DOHH2 (cell line): ENCODE data around the gene CEP44.

Experiments used
- H3F3A ChIP-seq: fragments of 200-600 bp; sonication (generic), shearing (Covaris generic); 2 replicates; pipeline ENCODE4 v1.6.0; 2016; ENCODE audit warnings: antibody characterized with exemption, mild to moderate bottlenecking; ENCODE audit not compliant: control insufficient read depth, insufficient read depth
- H3K27ac ChIP-seq: fragments of 200-600 bp; sonication (generic); 2 replicates; pipeline ENCODE4 v1.5.1; 2014; ENCODE audit warnings: low read depth, mild to moderate bottlenecking, low read length, moderate library complexity
- H3K27me3 ChIP-seq: fragments of 200-600 bp; sonication (generic); 2 replicates; pipeline ENCODE4 v1.6.1; 2014; ENCODE audit warnings: mild to moderate bottlenecking, low read length, mixed read lengths; ENCODE audit not compliant: control insufficient read depth
- H3K36me3 ChIP-seq: fragments of 200-600 bp; sonication (generic); 2 replicates; pipeline ENCODE4 v1.6.1; 2014; ENCODE audit warnings: mild to moderate bottlenecking, low read length, moderate library complexity, mixed read lengths; ENCODE audit not compliant: control insufficient read depth
- H3K4me1 ChIP-seq: fragments of 200-600 bp; sonication (generic); 2 replicates; pipeline ENCODE4 v1.6.1; 2014; ENCODE audit warnings: mild to moderate bottlenecking, low read length, mixed read lengths; ENCODE audit not compliant: control insufficient read depth
- H3K4me2 ChIP-seq: fragments of 200-600 bp; sonication (generic); 2 replicates; pipeline ENCODE4 v1.6.0; 2014; ENCODE audit warnings: mild to moderate bottlenecking, low read length, moderate library complexity
- H3K4me3 ChIP-seq: fragments of 200-600 bp; sonication (generic); 2 replicates; pipeline ENCODE4 v1.5.1; 2014; ENCODE audit warnings: mild to moderate bottlenecking, low read length, mixed read lengths
- H3K79me2 ChIP-seq: fragments of 200-600 bp; sonication (generic); 2 replicates; pipeline ENCODE4 v1.6.1; 2014; ENCODE audit warnings: mild to moderate bottlenecking, low read length, mixed read lengths; ENCODE audit not compliant: control insufficient read depth
- H3K9me2 ChIP-seq: fragments of 200-600 bp; sonication (generic); replicated peaks from 2 replicates; pipeline ENCODE4 v1.6.1; 2014; ENCODE audit warnings: mild to moderate bottlenecking, low read length, mixed read lengths; ENCODE audit not compliant: control insufficient read depth
- H3K9me3 ChIP-seq: fragments of 200-600 bp; sonication (generic); 2 replicates; pipeline ENCODE4 v1.6.1; 2014; ENCODE audit warnings: antibody characterized with exemption, low read length, mixed read lengths; ENCODE audit not compliant: control insufficient read depth, insufficient read depth
- H4K20me1 ChIP-seq: fragments of 200-600 bp; sonication (generic); 2 replicates; pipeline ENCODE4 v1.6.0; 2014; ENCODE audit warnings: low read depth, mild to moderate bottlenecking, antibody characterized with exemption, low read length, moderate library complexity; ENCODE audit not compliant: control insufficient read depth, insufficient read depth
- EZH2phosphoT487 ChIP-seq: fragments of 200-600 bp; sonication (generic); IDR thresholded peaks from 2 replicates; pipeline ENCODE4 v1.6.1; 2017; ENCODE audit warnings: borderline replicate concordance, mild to moderate bottlenecking, antibody characterized with exemption, low read length, moderate library complexity, mixed read lengths
- TF ChIP-seq, protein P1 (sequence below): fragments of 200-600 bp; sonication (generic); IDR thresholded peaks from one replicate; pipeline ENCODE4 v1.5.1; 2014; ENCODE audit warnings: antibody characterized with exemption, mild to moderate bottlenecking, low read depth, low read length; ENCODE audit not compliant: poor library complexity, severe bottlenecking

The CEP44 gene

DNA sequence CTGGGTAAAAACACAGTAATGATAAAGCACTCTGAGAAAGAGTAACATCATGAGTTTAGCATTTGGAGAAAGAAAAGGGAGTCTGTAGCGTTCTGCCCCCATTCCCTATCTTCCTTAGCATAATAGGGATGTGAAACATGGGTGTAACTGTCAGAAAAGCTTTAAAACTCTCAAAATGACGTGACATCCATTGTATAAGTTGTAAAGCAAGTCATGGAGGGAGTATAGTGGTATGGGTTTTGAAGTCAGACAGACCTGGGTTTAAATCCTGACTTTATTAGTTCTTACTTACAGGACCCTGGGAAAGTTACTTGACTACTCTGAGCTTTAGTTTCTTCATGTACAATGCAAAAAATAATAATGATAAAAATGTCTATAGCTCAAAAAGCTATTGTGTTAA lies 17.3 kb upstream of the CEP44 start:
- H3K9me3 ChIP-seq: no peaks in the 10 kb centered on the region
- H3K4me2 ChIP-seq: no peak overlapping the region
- no peak overlapping the region for H3K4me3 ChIP-seq
- no peaks in the 10 kb centered on the region for H3K36me3 ChIP-seq
- TF ChIP-seq, protein P1, sequence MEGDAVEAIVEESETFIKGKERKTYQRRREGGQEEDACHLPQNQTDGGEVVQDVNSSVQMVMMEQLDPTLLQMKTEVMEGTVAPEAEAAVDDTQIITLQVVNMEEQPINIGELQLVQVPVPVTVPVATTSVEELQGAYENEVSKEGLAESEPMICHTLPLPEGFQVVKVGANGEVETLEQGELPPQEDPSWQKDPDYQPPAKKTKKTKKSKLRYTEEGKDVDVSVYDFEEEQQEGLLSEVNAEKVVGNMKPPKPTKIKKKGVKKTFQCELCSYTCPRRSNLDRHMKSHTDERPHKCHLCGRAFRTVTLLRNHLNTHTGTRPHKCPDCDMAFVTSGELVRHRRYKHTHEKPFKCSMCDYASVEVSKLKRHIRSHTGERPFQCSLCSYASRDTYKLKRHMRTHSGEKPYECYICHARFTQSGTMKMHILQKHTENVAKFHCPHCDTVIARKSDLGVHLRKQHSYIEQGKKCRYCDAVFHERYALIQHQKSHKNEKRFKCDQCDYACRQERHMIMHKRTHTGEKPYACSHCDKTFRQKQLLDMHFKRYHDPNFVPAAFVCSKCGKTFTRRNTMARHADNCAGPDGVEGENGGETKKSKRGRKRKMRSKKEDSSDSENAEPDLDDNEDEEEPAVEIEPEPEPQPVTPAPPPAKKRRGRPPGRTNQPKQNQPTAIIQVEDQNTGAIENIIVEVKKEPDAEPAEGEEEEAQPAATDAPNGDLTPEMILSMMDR: no peak
- no peak for TF ChIP-seq EZH2phosphoT487
- peaks cover 2% of the 10 kb centered on the region; the same call in 1 of the 2 replicates for H3K4me1 ChIP-seq
- no peaks in the 10 kb centered on the region; the same call in 1 of the 2 replicates for H3K79me2 ChIP-seq
- H4K20me1 ChIP-seq: no peaks in the 10 kb centered on the region
- H3K27me3 ChIP-seq: no peaks in the 10 kb centered on the region
- H3K27ac ChIP-seq: no peak overlapping the region
- no peaks in the 10 kb centered on the region for H3K9me2 ChIP-seq
- H3F3A ChIP-seq: no peaks in the 10 kb centered on the region

DNA sequence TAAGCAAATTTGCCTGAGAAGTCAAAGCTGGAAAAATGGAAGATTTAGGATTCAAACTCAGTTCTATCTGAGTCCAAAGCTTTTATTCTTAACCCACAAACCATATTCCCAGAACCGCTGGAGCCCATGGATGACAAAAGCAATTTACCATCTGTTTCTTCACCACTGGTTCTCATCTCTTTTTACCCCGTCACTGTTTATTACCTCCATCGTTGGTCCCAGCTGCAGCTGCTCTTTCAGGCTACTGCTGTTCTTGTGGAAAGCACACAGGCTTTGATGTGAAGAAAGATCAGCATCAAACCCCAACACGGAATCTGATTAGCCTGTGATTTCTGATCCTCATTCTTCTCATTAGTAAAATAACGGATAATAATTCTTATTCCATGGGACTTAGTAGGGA lies 9.8 kb upstream of the CEP44 start:
- Histone ChIP-seq H3F3A (no peaks in the 10 kb centered on the region), H3K36me3 (no peaks in the 10 kb centered on the region), H3K27me3 (no peaks in the 10 kb centered on the region), H3K4me2 (no peak overlapping the region), H3K4me1 (no peaks in the 10 kb centered on the region), H3K9me2 (no peaks in the 10 kb centered on the region), H3K79me2 (peaks cover 38% of the 10 kb centered on the region), H4K20me1 (0 out of 2 replicates have a peak, but pooled peaks cover 4% of the 10 kb centered on the region), H3K9me3 (no peaks in the 10 kb centered on the region), H3K4me3 (no peak overlapping the region), H3K27ac (no peak overlapping the region)
- TF ChIP-seq, protein P1: no peak
- no peak for TF ChIP-seq EZH2phosphoT487

DNA sequence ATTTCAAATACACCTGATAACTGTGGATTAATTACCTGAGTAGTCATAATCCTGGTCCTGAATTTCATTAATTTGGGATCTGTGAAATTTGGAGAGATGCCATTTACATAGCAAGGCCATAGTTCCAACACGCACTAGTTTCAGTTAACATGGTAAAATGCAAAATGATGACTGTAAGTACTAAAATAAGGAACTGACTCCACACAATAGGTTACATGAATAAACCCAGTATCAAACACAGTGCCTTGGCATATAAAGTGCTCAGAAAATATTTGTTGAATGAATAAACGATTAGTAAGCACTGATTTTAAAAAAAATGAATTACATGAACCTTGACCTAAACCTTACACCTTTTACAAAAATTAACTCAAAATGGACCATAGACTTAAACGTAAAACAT lies 9.3 kb upstream of the CEP44 start:
- Histone ChIP-seq H3K27ac (no peak overlapping the region), H3K36me3 (no peaks in the 10 kb centered on the region), H4K20me1 (0 out of 2 replicates have a peak, but pooled peaks cover 4% of the 10 kb centered on the region), H3K27me3 (no peaks in the 10 kb centered on the region), H3K79me2 (peaks cover 43% of the 10 kb centered on the region), H3K4me3 (no peak overlapping the region), H3F3A (no peaks in the 10 kb centered on the region), H3K9me3 (peaks cover 3% of the 10 kb centered on the region; the same call in 1 of the 2 replicates), H3K9me2 (no peaks in the 10 kb centered on the region), H3K4me2 (no peak overlapping the region), H3K4me1 (no peaks in the 10 kb centered on the region)
- TF ChIP-seq, protein P1: no peak
- TF ChIP-seq EZH2phosphoT487: no peak

DNA sequence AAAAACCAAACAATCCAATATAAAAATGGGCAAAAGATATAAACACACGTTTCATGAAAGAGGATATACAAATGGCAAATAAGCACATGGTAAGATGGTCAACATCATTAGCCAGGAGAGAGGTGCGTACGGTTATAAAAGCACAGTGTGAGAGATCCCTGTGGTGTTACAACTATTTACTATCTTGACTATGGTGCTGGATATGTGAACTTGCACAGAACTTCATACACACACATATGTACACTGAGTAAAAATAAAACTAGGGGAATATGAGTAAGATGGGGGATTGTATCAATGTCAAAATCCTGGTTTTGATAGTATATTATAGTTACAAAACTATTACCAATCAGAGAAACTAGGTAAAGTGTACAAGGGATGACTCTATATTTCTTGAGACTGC lies 8.6 kb upstream of the CEP44 start:
- no peaks in the 10 kb centered on the region for H3K27me3 ChIP-seq
- H3K9me2 ChIP-seq: no peaks in the 10 kb centered on the region
- H3K9me3 ChIP-seq: peaks cover 5% of the 10 kb centered on the region; the same call in 1 of the 2 replicates
- TF ChIP-seq, protein P1: no peak
- TF ChIP-seq EZH2phosphoT487: no peak
- no peak overlapping the region for H3K4me2 ChIP-seq
- 0 out of 2 replicates have a peak, but pooled peaks cover 4% of the 10 kb centered on the region for H4K20me1 ChIP-seq
- no peak overlapping the region for H3K27ac ChIP-seq
- H3F3A ChIP-seq: no peaks in the 10 kb centered on the region
- H3K4me1 ChIP-seq: no peaks in the 10 kb centered on the region
- peaks cover 50% of the 10 kb centered on the region for H3K79me2 ChIP-seq
- no peaks in the 10 kb centered on the region for H3K36me3 ChIP-seq
- no peak overlapping the region for H3K4me3 ChIP-seq
